Upper lobe of right lung (tissue), 1 donor: Measurements from ENCODE around the gene IPO9. TPM values are rescaled to one million over a fixed set of nuclear protein-coding genes. Genes with fewer than 3 reads are reported as not detected.
A peak's percentile ranks its signal among the peaks of the same experiment; 100 is the strongest.

Experiments
- ATAC-seq: fragments of 200-7000 bp; cut with Tn5 transposase; one replicate; pipeline ENCODE4 v1.9.1; 2020; ENCODE audit warnings: mild to moderate bottlenecking, moderate library complexity
- DNase-seq: peaks from one replicate; pipeline ENCODE4 v3.0.0-alpha.2; 2020
- H3K27ac ChIP-seq: fragments of 200-600 bp; one replicate; pipeline ENCODE4 v1.8.0; 2022
- H3K27me3 ChIP-seq: fragments of 200-600 bp; one replicate; pipeline ENCODE4 v1.8.0; 2022; ENCODE audit warnings: mild to moderate bottlenecking
- H3K36me3 ChIP-seq: fragments of 200-600 bp; one replicate; pipeline ENCODE4 v1.8.0; 2022
- H3K4me1 ChIP-seq: fragments of 200-600 bp; one replicate; pipeline ENCODE4 v1.8.0; 2022
- H3K4me3 ChIP-seq: fragments of 200-600 bp; one replicate; pipeline ENCODE4 v1.8.0; 2022; ENCODE audit warnings: mild to moderate bottlenecking
- H3K9me3 ChIP-seq: fragments of 200-600 bp; one replicate; pipeline ENCODE4 v1.8.0; 2022
- intact Hi-C: fragments of 100-400 bp; cut with DNase I; formaldehyde crosslinking; loops from one replicate; pipeline ENCODE4 v1.11.0; 2022
- total RNA-seq: library from RNA; stranded (reverse); fragmentation: NEBNext Ultra II Directional; extraction: Animal tissue kit (Norgen Biotek cat#: 25700); gene quantifications from one replicate; pipeline ENCODE4 v1.2.1, GENCODE V29; 2021
- TF ChIP-seq, protein P1 (sequence below): fragments of 200-600 bp; IDR thresholded peaks from one replicate; pipeline ENCODE4 v1.8.0; 2022; ENCODE audit warnings: antibody characterized with exemption
- donor health status: DM: no; HTN: yes; CAD: no; lungs with severe emphysema.

Gene IPO9
- total RNA-seq, 1 donor from 2014 or later, result 44.5 TPM

DNA sequence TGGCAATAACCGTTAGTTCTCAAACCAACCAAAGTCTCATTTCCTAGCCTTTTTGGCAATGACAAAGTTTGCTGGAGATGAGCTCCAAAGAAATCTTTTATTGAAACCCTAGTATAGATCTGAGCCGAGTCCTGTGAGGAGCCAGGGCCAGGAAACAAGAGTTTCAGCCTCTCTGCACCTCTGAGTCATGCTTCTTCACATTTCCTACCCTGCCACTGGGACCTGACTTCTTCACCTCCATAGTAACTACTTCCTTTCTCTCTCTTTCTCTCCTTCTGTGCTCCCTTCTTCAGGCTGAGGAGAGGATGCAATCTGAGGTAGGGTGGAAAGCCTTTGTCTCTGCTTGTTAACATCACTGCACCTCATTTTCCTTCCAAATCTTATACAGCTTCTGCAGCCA, 38.7 kb upstream of the IPO9 start:
- Histone ChIP-seq H3K4me3 (no peak overlapping the region), H3K27me3 (no peaks in the 10 kb centered on the region), H3K4me1 (peaks cover 49% of the 10 kb centered on the region), H3K36me3 (peaks cover 25% of the 10 kb centered on the region), H3K9me3 (no peaks in the 10 kb centered on the region), H3K27ac (peak overlapping the region; percentile 39)
- intact Hi-C loops, result loop anchor here (5.0 kb wide), 1 partner anchor 233 kb away; no protein-coding TSS in a partner anchor
- TF ChIP-seq, protein P1, sequence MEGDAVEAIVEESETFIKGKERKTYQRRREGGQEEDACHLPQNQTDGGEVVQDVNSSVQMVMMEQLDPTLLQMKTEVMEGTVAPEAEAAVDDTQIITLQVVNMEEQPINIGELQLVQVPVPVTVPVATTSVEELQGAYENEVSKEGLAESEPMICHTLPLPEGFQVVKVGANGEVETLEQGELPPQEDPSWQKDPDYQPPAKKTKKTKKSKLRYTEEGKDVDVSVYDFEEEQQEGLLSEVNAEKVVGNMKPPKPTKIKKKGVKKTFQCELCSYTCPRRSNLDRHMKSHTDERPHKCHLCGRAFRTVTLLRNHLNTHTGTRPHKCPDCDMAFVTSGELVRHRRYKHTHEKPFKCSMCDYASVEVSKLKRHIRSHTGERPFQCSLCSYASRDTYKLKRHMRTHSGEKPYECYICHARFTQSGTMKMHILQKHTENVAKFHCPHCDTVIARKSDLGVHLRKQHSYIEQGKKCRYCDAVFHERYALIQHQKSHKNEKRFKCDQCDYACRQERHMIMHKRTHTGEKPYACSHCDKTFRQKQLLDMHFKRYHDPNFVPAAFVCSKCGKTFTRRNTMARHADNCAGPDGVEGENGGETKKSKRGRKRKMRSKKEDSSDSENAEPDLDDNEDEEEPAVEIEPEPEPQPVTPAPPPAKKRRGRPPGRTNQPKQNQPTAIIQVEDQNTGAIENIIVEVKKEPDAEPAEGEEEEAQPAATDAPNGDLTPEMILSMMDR, result no peak
- ATAC-seq (no peak), DNase-seq (no peak)

DNA sequence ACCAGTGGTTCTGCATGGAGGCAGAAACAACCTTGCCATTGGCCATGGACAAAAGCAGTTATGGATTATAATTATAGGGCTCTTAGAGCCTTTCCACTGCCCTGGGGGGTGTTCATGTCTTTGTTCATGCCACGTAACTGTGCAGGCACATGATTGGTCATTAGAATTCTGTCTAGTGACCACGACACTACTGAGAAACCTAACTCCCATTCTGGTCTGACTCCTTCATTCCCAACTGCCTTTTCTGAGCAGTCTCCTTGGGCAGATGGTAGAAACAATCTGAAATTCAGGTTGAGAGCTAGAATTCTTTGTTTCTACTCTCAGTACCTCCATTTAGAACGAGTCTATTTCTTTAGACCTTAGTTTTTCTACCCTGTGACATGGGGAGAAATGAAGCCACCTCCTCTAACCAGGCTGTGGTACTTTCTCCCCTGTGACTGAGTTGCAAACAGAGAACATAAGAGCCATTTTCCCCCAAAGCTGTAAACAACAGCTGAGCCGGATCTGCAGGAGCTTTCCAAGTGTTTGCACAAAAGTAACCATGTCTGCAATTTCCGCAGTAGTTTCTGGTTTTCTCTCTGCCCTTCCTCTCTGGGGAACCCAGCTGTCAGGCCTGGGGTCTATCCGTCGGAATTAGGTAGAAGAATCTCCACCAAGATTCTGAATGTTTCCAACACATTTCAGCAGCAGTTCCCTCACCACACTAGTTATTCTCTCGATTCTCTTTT, 37.7 kb upstream of the IPO9 start:
- no peaks in the 10 kb centered on the region for H3K9me3 ChIP-seq
- DNase-seq (no peak), ATAC-seq (no peak)
- H3K36me3 ChIP-seq, result peaks cover 31% of the 10 kb centered on the region
- peak overlapping the region; percentile 39 for H3K27ac ChIP-seq
- no peaks in the 10 kb centered on the region for H3K27me3 ChIP-seq
- TF ChIP-seq, protein P1, result no peak
- H3K4me1 ChIP-seq, result peaks cover 49% of the 10 kb centered on the region
- intact Hi-C loops, result loop anchor here (5.0 kb wide), 1 partner anchor 234 kb away; no protein-coding TSS in a partner anchor
- no peak overlapping the region for H3K4me3 ChIP-seq

DNA sequence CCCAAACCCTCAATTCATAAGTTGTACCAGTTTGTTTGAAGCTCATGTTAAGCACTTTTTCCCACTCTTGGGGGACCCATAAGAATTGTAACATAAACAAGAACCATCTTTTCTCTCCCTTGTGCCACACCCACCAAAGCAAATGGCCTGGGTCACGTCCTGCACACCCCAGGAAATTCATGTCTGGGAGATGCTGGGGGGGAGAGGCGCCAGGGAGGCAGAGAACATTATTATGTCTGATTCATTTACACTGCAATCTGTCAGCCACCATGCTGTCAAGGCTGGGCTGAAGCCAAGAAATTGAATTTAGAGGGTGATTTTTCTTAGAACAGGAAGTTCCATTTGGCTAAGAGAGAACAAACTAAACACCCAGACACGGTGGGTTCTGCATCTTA, 37.2 kb upstream of the IPO9 start:
- DNase-seq (no peak), ATAC-seq (peak; percentile 29)
- Histone ChIP-seq H3K27me3 (no peaks in the 10 kb centered on the region), H3K27ac (peak overlapping the region; percentile 64), H3K4me1 (peaks cover 44% of the 10 kb centered on the region), H3K36me3 (peaks cover 29% of the 10 kb centered on the region), H3K9me3 (no peaks in the 10 kb centered on the region), H3K4me3 (no peak overlapping the region)
- TF ChIP-seq, protein P1, result no peak
- intact Hi-C loops, result loop anchor here (2.0 to 5.0 kb wide), 2 partner anchors 81 to 234 kb away; no protein-coding TSS in a partner anchor

DNA sequence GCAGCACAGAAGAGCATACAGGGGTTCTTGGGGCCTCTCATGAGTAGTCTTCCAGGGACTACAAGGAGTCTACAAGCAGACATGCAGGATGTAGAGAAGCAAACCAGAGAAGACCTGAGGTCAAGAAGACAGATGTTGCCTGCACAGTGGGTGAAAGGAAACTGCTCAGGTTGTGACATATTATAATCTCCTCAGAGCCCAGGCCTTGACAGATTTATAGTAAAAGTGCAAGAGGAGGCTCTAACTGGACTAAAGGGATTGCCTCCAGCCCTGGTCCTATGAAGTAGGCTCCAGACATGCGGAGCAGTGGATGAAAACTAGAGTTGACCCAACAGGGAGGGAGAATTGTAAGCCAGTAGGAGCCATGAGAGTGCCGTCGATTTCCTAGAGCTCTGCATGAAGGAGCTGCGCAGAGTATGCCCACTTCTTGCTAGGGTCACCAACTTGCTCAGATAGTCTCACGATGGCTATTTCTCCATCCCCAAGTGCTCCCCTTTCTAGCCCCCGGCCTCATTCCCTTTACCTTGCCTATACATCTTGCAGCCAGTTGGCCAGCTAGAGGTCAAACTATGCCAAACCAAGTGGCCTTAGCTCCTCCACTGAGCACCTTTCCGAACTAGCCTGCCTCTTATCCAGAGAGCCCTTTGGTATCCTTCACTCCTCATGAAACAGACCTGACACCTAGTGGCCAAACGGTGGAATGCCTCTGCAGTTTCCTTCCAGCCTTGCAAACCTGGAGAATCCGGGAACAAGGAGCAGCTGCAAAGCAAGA, 36.2 kb upstream of the IPO9 start:
- Histone ChIP-seq H3K27ac (peak overlapping the region; percentile 64), H3K27me3 (no peaks in the 10 kb centered on the region), H3K9me3 (no peaks in the 10 kb centered on the region), H3K4me1 (peaks cover 39% of the 10 kb centered on the region), H3K4me3 (no peak overlapping the region), H3K36me3 (peaks cover 22% of the 10 kb centered on the region)
- ATAC-seq (peak; percentile 97), DNase-seq (peak; percentile 73)
- TF ChIP-seq, protein P1, result peak; percentile 96
- intact Hi-C loops, result loop anchor here (2.0 to 5.0 kb wide), 2 partner anchors 82 to 235 kb away; no protein-coding TSS in a partner anchor

DNA sequence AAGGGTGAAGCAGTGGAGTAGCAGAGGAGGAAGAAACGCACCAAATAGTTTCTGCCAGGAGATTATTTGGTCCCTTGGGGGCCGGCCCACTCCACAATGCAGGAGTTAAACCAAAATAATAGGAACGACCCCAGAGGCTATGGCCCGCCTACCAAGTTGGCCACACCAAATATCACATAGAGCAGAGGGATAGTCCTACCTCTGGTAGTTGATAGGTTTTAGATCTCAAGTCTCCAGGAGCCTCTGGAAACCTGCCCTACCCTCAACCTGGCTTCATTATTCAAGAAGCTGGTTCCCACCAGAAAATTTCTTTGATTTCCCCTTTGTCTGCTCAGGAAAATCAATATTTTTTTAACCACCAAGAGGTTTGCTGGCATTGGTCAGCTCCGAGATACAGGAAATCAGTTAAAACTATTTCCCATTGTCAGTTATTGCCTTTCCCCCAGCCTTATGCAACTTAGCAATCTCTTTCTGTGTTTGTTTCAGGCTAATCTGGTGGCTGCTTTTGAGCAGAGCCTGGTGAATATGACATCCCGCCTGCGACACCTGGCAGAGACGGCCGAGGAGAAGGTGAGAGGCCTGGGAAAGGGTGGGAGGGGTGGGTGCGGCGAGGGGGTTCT, 35.5 kb upstream of the IPO9 start:
- no peaks in the 10 kb centered on the region for H3K9me3 ChIP-seq
- peaks cover 22% of the 10 kb centered on the region for H3K36me3 ChIP-seq
- H3K27ac ChIP-seq, result no peak overlapping the region
- no peaks in the 10 kb centered on the region for H3K27me3 ChIP-seq
- ATAC-seq (no peak), DNase-seq (no peak)
- intact Hi-C loops, result loop anchor here (2.0 to 5.0 kb wide), 2 partner anchors 83 to 236 kb away; no protein-coding TSS in a partner anchor
- TF ChIP-seq, protein P1, result peak; percentile 1
- peaks cover 39% of the 10 kb centered on the region for H3K4me1 ChIP-seq
- no peak overlapping the region for H3K4me3 ChIP-seq
